Neural cell (in vitro differentiated cells): ENCODE data around the gene SPINK2. TPM values are rescaled to one million over a fixed set of nuclear protein-coding genes. Genes with fewer than 3 reads are reported as not detected.

Experiments used
- H2AFZ ChIP-seq: fragments of 200-600, 300-800 bp; sonication (generic), shearing (Covaris generic); 2 replicates; pipeline ENCODE4 v1.6.0; 2014; ENCODE audit warnings: low read depth, mild to moderate bottlenecking, antibody characterized with exemption, low read length, moderate library complexity
- H3F3A ChIP-seq: fragments of 200-600 bp; shearing (Covaris generic); 2 replicates; pipeline ENCODE4 v1.6.1; 2016; ENCODE audit warnings: mild to moderate bottlenecking, moderate library complexity, mixed read lengths, antibody characterized with exemption, low read length; ENCODE audit not compliant: insufficient read depth, poor library complexity, severe bottlenecking
- H3K27ac ChIP-seq: fragments of 200-600, 300-800 bp; sonication (generic), shearing (Covaris generic); 2 replicates; pipeline ENCODE4 v1.5.1; 2014; ENCODE audit warnings: mild to moderate bottlenecking, low read length, moderate library complexity
- H3K27me3 ChIP-seq: fragments of 300-800, 200-600 bp; sonication (generic), shearing (Covaris generic); 2 replicates; pipeline ENCODE4 v1.6.0; 2014; ENCODE audit warnings: mild to moderate bottlenecking, low read depth, low read length, moderate library complexity; ENCODE audit not compliant: insufficient read depth
- H3K36me3 ChIP-seq: fragments of 300-800, 200-600 bp; sonication (generic), shearing (Covaris generic); 2 replicates; pipeline ENCODE4 v1.5.1; 2014; ENCODE audit warnings: mild to moderate bottlenecking, antibody characterized with exemption, low read length, moderate library complexity; ENCODE audit not compliant: insufficient read depth
- H3K4me2 ChIP-seq: fragments of 300-800, 200-600 bp; sonication (generic), shearing (Covaris generic); 2 replicates; pipeline ENCODE4 v1.6.0; 2014; ENCODE audit warnings: mild to moderate bottlenecking, low read length
- H3K4me3 ChIP-seq: fragments of 300-800, 200-600 bp; sonication (generic), shearing (Covaris generic); 2 replicates; pipeline ENCODE4 v1.5.1; 2014; ENCODE audit warnings: mild to moderate bottlenecking, low read length, moderate library complexity
- H3K79me2 ChIP-seq: fragments of 200-600 bp; shearing (Covaris generic); replicated peaks from 2 replicates; pipeline ENCODE4 v1.6.0; 2014; ENCODE audit warnings: mild to moderate bottlenecking, low read length, moderate library complexity; ENCODE audit not compliant: insufficient read depth
- H3K9ac ChIP-seq: fragments of 300-800, 200-600 bp; sonication (generic), shearing (Covaris generic); 2 replicates; pipeline ENCODE4 v1.6.1; 2016; ENCODE audit warnings: mild to moderate bottlenecking, low read length, mixed read lengths
- H3K9me2 ChIP-seq: fragments of 200-600 bp; shearing (Covaris generic); 2 replicates; pipeline ENCODE4 v1.6.1; 2016; ENCODE audit warnings: mild to moderate bottlenecking, low read length, mixed read lengths; ENCODE audit not compliant: insufficient read depth
- H3K9me3 ChIP-seq: fragments of 200-600, 300-800 bp; sonication (generic), shearing (Covaris generic); 2 replicates; pipeline ENCODE4 v1.6.1; 2016; ENCODE audit warnings: mild to moderate bottlenecking, mixed run types, low read length, moderate library complexity, mixed read lengths
- H4K20me1 ChIP-seq: fragments of 200-600 bp; shearing (Covaris generic); 2 replicates; pipeline ENCODE4 v1.6.1; 2016; ENCODE audit warnings: mild to moderate bottlenecking, mixed run types; ENCODE audit not compliant: insufficient read depth
- CTCF ChIP-seq: fragments of 450-650 bp; IDR thresholded peaks from 2 replicates; pipeline ENCODE4 v1.5.1; 2014; ENCODE audit warnings: antibody characterized with exemption, mild to moderate bottlenecking, moderate library complexity; ENCODE audit not compliant: poor library complexity, severe bottlenecking
- EP300 ChIP-seq: fragments of 450-650 bp; conservative IDR thresholded peaks from 2 replicates; pipeline ENCODE4 v1.6.1; 2014; ENCODE audit warnings: antibody characterized with exemption, mild to moderate bottlenecking, moderate library complexity; ENCODE audit not compliant: poor library complexity, severe bottlenecking
- EZH2 ChIP-seq: fragments of 200-600, 300-800 bp; shearing (Covaris generic), sonication (generic); IDR thresholded peaks from 2 replicates; pipeline ENCODE4 v1.6.1; 2014; ENCODE audit warnings: antibody characterized with exemption, low read length, borderline replicate concordance, mild to moderate bottlenecking; ENCODE audit not compliant: insufficient read depth, poor library complexity, severe bottlenecking
- POLR2AphosphoS5 ChIP-seq: IDR thresholded peaks from 2 replicates; pipeline ENCODE4 v1.6.1; 2012
- RAD21 ChIP-seq: fragments of 450-650 bp; conservative IDR thresholded peaks from 2 replicates; pipeline ENCODE4 v1.6.1; 2014; ENCODE audit warnings: antibody characterized with exemption, mild to moderate bottlenecking, moderate library complexity
- REST ChIP-seq: IDR thresholded peaks from 2 replicates; pipeline ENCODE4 v1.6.1; 2012; ENCODE audit warnings: borderline replicate concordance
- SMC3 ChIP-seq: fragments of 450-650 bp; conservative IDR thresholded peaks from 2 replicates; pipeline ENCODE4 v1.6.1; 2014; ENCODE audit warnings: antibody characterized with exemption, mild to moderate bottlenecking, moderate library complexity; ENCODE audit not compliant: poor library complexity
- TAF1 ChIP-seq: IDR thresholded peaks from 2 replicates; pipeline ENCODE4 v1.6.1; 2012; ENCODE audit warnings: low read depth
- polyA plus RNA-seq: library from polyadenylated mRNA; depleted of rRNA; stranded (reverse); fragments of >200 nt; gene quantifications from 2 replicates; pipeline ENCODE4 v1.2.3, GENCODE V29; 2014

SPINK2 gene
- polyA plus RNA-seq, 1 donor from 2014 or later, result 1.4 TPM

GRCh38 chr4:56857601-56858309 is 36.3 kb upstream of the SPINK2 start:
- no peak for TF ChIP-seq TAF1
- no peak for TF ChIP-seq CTCF
- no peak for TF ChIP-seq POLR2AphosphoS5
- TF ChIP-seq EP300, result no peak
- TF ChIP-seq RAD21, result no peak
- TF ChIP-seq EZH2, result no peak
- no peak for TF ChIP-seq SMC3
- no peak for TF ChIP-seq REST
- Histone ChIP-seq H3K27me3 (no peaks in the 10 kb centered on the region), H3K4me3 (no peak overlapping the region), H3K27ac (no peak overlapping the region), H3F3A (no peaks in the 10 kb centered on the region), H3K9ac (no peak overlapping the region), H3K4me2 (no peak overlapping the region), H3K36me3 (no peaks in the 10 kb centered on the region), H3K79me2 (no peaks in the 10 kb centered on the region), H3K9me2 (no peaks in the 10 kb centered on the region), H4K20me1 (no peaks in the 10 kb centered on the region), H3K9me3 (no peaks in the 10 kb centered on the region), H2AFZ (no peak overlapping the region)

- no peaks in the 10 kb centered on the region for H3K36me3 ChIP-seq
- no peak for TF ChIP-seq TAF1
- TF ChIP-seq POLR2AphosphoS5, result no peak
- no peak for TF ChIP-seq SMC3
- no peak for TF ChIP-seq RAD21
- TF ChIP-seq REST, result no peak
- H3K27ac ChIP-seq, result no peak overlapping the region
- H3K9me3 ChIP-seq, result no peaks in the 10 kb centered on the region
- H3K27me3 ChIP-seq, result no peaks in the 10 kb centered on the region
- H2AFZ ChIP-seq, result no peak overlapping the region
- H3K9me2 ChIP-seq, result no peaks in the 10 kb centered on the region
- no peak overlapping the region for H3K9ac ChIP-seq
- H3K4me3 ChIP-seq, result no peak overlapping the region
- no peak overlapping the region for H3K4me2 ChIP-seq
- H3F3A ChIP-seq, result no peaks in the 10 kb centered on the region
- no peaks in the 10 kb centered on the region for H3K79me2 ChIP-seq
- H4K20me1 ChIP-seq, result no peaks in the 10 kb centered on the region
These were observed 35.2 kb upstream of the SPINK2 start for GRCh38 chr4:56856656-56857055.
